ENCODE results near the gene GRAMD2A. TPM values are rescaled to one million over a fixed set of nuclear protein-coding genes. Genes with fewer than 3 reads are reported as not detected.
A peak's percentile ranks its signal among the peaks of the same experiment; 100 is the strongest.

The GRAMD2A gene
- total RNA-seq, 1 donor, result not detected

DNA sequence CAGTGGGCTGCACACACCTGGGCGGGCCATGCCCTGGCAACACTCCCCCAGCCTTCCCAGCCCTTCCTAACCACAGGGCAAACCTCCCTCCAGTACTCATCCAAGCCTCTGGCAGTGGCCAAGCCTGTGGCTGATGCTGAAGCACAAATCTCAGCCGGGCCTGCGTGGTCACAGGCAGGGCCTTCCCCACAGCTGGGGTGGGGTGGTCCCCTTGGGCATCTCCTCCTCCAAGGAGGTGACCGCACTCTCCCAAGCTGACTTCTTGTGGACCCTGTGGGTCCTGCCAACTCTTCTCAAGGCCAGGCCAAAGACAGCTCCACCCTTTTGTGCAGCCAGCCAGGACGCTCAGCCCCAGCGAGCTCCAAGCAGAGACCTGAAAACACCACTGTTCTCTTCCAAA is 21.4 kb downstream of the GRAMD2A start:
- H3K4me2 ChIP-seq (ENCODE audit: insufficient read depth, low read length), result no peak overlapping the region
- no peaks in the 10 kb centered on the region for H3K9me3 ChIP-seq (ENCODE audit: low read depth, low read length)
- DNase-seq (ENCODE audit: insufficient read length, low spot score, missing footprints), result peak; percentile 69
- no peak overlapping the region for H2AFZ ChIP-seq (ENCODE audit: low read length)
- TF ChIP-seq, protein P1, sequence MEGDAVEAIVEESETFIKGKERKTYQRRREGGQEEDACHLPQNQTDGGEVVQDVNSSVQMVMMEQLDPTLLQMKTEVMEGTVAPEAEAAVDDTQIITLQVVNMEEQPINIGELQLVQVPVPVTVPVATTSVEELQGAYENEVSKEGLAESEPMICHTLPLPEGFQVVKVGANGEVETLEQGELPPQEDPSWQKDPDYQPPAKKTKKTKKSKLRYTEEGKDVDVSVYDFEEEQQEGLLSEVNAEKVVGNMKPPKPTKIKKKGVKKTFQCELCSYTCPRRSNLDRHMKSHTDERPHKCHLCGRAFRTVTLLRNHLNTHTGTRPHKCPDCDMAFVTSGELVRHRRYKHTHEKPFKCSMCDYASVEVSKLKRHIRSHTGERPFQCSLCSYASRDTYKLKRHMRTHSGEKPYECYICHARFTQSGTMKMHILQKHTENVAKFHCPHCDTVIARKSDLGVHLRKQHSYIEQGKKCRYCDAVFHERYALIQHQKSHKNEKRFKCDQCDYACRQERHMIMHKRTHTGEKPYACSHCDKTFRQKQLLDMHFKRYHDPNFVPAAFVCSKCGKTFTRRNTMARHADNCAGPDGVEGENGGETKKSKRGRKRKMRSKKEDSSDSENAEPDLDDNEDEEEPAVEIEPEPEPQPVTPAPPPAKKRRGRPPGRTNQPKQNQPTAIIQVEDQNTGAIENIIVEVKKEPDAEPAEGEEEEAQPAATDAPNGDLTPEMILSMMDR (IDR thresholded peaks at IDR 0.05; ENCODE audit: extremely low read depth, low read depth, low read length), result no peak
- H3K27me3 ChIP-seq (ENCODE audit: insufficient read depth, low read length), result peaks cover 31% of the 10 kb centered on the region
- H4K20me1 ChIP-seq (ENCODE audit: insufficient read depth, low read length), result no peaks in the 10 kb centered on the region
- no peak overlapping the region for H3K4me3 ChIP-seq (ENCODE audit: insufficient read depth, low read length)
- no peaks in the 10 kb centered on the region for H3K4me1 ChIP-seq (ENCODE audit: insufficient read depth, low read length)
- H3K27ac ChIP-seq (ENCODE audit: low read depth, low read length), result no peak overlapping the region
- H3K79me2 ChIP-seq (ENCODE audit: insufficient read depth, low read length), result no peaks in the 10 kb centered on the region
- no peaks in the 10 kb centered on the region for H3K36me3 ChIP-seq (ENCODE audit: insufficient read depth, low read length)

DNA sequence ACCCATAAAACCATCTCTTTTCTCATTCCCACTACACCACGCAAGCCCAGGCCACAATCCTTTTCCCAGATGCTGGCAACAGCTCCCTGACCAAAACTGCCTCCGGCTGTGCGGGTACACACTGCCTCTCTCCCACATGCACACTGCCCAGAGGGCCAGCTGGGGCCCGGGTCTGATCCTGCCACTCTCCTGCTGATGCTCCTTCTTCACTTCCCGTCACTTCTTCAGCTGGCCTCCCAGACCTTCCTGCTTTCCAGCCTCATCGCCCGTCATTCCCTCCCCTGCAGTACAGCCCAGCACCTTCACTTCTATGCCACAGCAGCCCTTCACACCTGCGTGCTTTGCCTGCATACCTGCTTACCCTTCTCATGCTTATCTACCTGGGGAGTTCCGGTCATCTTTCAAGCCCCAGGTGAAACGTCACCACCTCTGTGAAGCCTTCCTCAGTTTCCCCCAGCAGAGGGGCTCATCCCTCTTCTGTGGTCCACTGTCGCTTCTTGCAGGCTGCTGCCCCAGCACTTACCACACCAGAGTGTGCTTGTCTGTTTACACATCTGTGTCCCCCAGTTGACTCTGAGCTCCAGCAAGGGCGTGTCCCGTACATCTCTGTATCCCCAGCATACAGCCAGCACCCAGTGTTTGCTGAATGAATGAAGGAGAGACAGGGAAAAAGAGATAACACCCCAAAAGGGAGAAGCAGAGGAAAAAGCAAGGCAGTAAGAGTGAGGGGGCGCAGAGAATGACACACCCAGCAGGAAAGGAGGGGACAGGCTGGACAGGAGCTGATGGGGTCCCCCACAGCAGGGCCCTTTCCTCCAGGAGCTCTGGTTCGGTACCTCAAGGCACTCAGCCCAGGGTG is 22.2 kb downstream of the GRAMD2A start:
- no peak overlapping the region for H3K27ac ChIP-seq (ENCODE audit: low read depth, low read length)
- no peak overlapping the region for H3K4me2 ChIP-seq (ENCODE audit: insufficient read depth, low read length)
- H3K27me3 ChIP-seq (ENCODE audit: insufficient read depth, low read length), result peaks cover 31% of the 10 kb centered on the region
- H4K20me1 ChIP-seq (ENCODE audit: insufficient read depth, low read length), result no peaks in the 10 kb centered on the region
- H3K9me3 ChIP-seq (ENCODE audit: low read depth, low read length), result no peaks in the 10 kb centered on the region
- no peak overlapping the region for H3K4me3 ChIP-seq (ENCODE audit: insufficient read depth, low read length)
- no peak overlapping the region for H2AFZ ChIP-seq (ENCODE audit: low read length)
- DNase-seq (ENCODE audit: insufficient read length, low spot score, missing footprints), result peak; percentile 4
- H3K36me3 ChIP-seq (ENCODE audit: insufficient read depth, low read length), result no peaks in the 10 kb centered on the region
- no peaks in the 10 kb centered on the region for H3K79me2 ChIP-seq (ENCODE audit: insufficient read depth, low read length)
- TF ChIP-seq, protein P1 (IDR thresholded peaks at IDR 0.05; ENCODE audit: extremely low read depth, low read depth, low read length), result no peak
- no peaks in the 10 kb centered on the region for H3K4me1 ChIP-seq (ENCODE audit: insufficient read depth, low read length)

DNA sequence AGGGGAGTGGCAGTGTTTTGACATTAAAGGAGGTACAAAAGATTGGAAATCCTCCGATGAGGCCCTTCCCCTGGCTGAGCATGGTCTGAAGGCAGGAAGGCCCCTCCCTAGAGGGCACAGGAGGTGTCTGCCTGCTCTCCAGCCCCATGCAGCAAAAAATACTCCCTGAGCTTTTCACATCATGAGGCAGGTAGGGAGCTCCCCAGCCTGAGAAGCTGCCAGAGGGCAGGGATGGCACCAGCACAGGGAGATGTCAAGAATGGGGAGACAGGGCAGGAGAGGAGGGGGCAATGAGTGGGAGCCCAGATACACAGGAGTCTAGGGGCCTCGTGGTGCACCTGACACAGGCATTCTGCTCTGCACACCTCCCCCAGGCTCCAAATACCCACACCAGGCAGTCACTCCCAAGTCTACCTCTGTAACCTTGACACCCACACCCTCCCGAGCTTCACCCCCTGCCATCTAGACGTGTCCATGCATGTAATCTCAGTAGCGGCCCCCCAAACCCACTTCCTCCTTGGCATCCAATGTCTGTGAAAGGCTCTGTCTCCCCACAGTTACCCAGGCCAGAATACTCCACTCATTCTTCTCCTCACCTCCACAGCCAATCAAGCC is 22.9 kb downstream of the GRAMD2A start:
- peak; percentile 46 for DNase-seq (ENCODE audit: insufficient read length, low spot score, missing footprints)
- Histone ChIP-seq H3K4me1 (ENCODE audit: insufficient read depth, low read length) (no peaks in the 10 kb centered on the region), H3K27me3 (ENCODE audit: insufficient read depth, low read length) (peaks cover 31% of the 10 kb centered on the region), H3K4me2 (ENCODE audit: insufficient read depth, low read length) (no peak overlapping the region), H3K4me3 (ENCODE audit: insufficient read depth, low read length) (no peak overlapping the region), H3K79me2 (ENCODE audit: insufficient read depth, low read length) (no peaks in the 10 kb centered on the region), H3K27ac (ENCODE audit: low read depth, low read length) (no peak overlapping the region), H2AFZ (ENCODE audit: low read length) (no peak overlapping the region), H4K20me1 (ENCODE audit: insufficient read depth, low read length) (no peaks in the 10 kb centered on the region), H3K36me3 (ENCODE audit: insufficient read depth, low read length) (no peaks in the 10 kb centered on the region), H3K9me3 (ENCODE audit: low read depth, low read length) (no peaks in the 10 kb centered on the region)
- TF ChIP-seq, protein P1 (IDR thresholded peaks at IDR 0.05; ENCODE audit: extremely low read depth, low read depth, low read length), result no peak

DNA sequence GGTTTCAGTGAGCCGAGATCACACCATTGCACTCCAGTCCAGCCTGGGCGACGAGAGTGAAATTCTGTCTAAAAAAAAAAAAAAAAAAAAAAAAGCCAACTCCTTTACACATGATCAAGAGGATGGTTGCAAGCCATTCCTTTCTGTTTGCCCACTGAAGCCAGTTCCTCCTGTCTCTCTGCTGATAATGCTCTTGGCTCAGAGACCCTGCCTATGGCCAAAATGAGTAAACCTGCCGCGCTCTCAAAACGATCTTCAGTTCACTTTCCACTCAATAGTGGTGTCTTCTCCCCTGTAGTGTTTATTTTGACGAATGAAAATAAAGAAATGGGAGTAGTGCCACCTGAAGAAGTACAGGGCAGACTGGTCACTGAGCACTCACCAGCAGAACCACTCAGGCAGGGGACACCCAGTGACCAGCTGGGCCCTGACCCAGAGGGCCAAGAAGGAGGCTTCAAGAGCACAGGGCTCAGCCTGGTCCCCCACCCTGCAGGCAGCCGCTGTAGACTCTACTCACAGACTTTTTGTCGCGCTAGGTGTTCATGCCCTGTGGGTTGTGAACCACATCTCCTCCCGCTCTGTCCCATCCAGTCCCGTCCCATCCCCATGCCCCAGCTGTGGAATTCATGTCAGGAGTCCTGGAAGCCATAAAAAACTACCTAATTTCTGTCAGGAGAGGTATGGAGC is 23.6 kb downstream of the GRAMD2A start:
- TF ChIP-seq, protein P1 (IDR thresholded peaks at IDR 0.05; ENCODE audit: extremely low read depth, low read depth, low read length), result no peak
- Histone ChIP-seq H3K9me3 (ENCODE audit: low read depth, low read length) (no peaks in the 10 kb centered on the region), H4K20me1 (ENCODE audit: insufficient read depth, low read length) (no peaks in the 10 kb centered on the region), H3K27me3 (ENCODE audit: insufficient read depth, low read length) (peaks cover 34% of the 10 kb centered on the region), H3K36me3 (ENCODE audit: insufficient read depth, low read length) (no peaks in the 10 kb centered on the region), H3K4me1 (ENCODE audit: insufficient read depth, low read length) (no peaks in the 10 kb centered on the region), H3K4me2 (ENCODE audit: insufficient read depth, low read length) (no peak overlapping the region), H2AFZ (ENCODE audit: low read length) (no peak overlapping the region), H3K27ac (ENCODE audit: low read depth, low read length) (no peak overlapping the region), H3K79me2 (ENCODE audit: insufficient read depth, low read length) (no peaks in the 10 kb centered on the region), H3K4me3 (ENCODE audit: insufficient read depth, low read length) (no peak overlapping the region)
- DNase-seq (ENCODE audit: insufficient read length, low spot score, missing footprints), result peak; percentile 5
